GM10266 (cell line): ENCODE measurements around the gene SLC35G2.

Source experiments
- DNase-seq: peaks from one replicate; pipeline ENCODE4 v3.0.0; 2012; ENCODE audit errors: extremely low spot score
- TF ChIP-seq, protein P1 (sequence below): IDR thresholded peaks from 2 replicates; pipeline ENCODE4 v1.5.1; 2012; ENCODE audit warnings: mild to moderate bottlenecking, low read depth; ENCODE audit not compliant: control insufficient read depth, insufficient read depth; ENCODE audit errors: missing control alignments

The SLC35G2 gene

DNA sequence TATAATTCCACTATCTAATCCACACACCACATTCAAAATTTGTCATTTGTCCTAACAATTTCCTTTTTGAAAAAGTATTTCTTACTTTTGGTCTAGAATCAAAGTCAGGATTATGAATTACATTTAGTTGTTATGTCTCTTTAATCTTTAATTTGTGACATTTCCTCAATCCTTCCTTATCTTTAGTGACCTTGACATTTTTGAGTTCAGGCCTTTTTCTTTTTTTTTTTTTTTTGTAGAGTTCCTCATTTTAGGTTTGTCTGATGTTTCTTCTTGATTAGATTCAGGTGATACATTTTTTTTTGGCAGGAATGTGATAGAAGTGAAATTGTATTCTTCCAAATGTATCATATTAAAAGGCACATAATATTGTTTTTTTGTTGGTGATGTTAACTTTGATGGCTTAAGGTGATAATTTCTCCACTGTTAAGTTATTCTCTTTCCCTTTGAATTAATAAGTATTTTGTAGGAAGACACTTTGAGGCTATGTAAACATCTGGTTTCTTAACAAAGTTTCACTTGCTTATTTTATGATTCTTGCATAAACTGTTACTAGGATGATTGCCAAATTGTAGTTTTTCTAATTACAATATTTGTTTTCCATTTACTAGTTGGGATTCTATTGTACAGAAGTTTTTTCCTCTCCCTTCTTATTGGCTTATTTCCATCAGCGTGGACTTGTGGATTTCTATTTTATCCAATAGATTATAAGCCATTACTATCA lies 16.3 kb downstream of the SLC35G2 start:
- DNase-seq: no peak
- TF ChIP-seq, protein P1, sequence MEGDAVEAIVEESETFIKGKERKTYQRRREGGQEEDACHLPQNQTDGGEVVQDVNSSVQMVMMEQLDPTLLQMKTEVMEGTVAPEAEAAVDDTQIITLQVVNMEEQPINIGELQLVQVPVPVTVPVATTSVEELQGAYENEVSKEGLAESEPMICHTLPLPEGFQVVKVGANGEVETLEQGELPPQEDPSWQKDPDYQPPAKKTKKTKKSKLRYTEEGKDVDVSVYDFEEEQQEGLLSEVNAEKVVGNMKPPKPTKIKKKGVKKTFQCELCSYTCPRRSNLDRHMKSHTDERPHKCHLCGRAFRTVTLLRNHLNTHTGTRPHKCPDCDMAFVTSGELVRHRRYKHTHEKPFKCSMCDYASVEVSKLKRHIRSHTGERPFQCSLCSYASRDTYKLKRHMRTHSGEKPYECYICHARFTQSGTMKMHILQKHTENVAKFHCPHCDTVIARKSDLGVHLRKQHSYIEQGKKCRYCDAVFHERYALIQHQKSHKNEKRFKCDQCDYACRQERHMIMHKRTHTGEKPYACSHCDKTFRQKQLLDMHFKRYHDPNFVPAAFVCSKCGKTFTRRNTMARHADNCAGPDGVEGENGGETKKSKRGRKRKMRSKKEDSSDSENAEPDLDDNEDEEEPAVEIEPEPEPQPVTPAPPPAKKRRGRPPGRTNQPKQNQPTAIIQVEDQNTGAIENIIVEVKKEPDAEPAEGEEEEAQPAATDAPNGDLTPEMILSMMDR: no peak

DNA sequence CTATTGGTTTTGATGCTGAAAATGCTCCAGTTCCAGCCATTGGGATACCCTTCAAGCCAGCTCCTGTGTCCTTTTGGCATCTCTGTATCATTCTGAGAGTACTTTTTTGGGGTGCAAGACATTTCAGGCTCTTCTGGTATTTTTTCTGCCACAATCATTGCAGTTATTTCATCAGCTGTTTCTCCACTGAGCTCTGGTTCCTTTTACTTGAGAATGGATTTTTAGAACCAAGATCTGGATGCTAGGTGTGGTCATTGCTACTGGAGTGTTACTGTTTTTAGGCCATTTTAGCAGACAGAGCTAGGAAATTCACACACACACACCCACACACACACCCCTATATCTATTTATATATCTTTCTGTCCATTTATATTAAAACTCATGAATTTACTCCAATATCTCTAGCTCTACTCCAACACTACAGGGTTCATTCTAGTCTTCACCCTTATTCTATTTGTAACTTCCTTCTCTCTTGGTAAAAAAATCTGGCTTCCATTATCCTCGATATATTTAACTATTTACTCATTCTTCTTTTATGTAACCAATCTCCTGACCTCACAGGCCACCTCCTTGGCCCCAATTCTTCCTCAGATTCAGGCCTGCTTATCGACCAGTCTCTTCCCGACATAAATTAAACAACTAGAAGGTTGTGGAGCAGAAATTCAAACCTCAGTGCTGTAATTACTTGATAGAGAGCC lies 17.0 kb downstream of the SLC35G2 start:
- TF ChIP-seq, protein P1: no peak
- no peak for DNase-seq

DNA sequence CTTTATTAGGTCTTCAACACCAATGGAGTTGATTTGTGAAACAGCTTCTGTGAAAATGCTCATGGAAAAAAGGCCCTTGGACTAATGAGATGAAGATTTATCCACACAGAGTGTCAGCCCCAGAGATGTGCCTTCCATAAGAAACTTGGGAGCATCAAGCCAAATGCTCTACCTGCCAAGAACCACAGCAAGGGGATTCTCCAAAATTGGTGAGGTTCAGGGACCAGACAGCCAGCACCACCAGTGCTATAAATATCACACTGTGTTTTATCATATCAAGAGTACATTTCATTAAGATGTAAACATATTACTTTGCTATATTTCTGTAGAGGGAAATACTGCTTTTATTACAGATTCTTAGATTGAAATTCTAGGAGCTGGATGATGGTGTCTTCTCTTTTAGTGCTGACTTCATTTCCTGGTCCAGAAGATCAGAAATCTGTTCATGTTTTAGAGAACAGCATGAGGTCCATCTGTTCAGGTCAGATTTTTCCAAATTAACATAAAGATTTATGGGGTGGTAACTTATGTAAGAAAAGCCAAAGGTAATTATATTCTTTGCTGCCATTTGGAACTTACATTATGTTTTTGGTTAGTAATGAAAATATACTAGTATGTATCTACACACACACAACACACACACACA lies 17.7 kb downstream of the SLC35G2 start:
- DNase-seq: no peak
- TF ChIP-seq, protein P1: no peak

DNA sequence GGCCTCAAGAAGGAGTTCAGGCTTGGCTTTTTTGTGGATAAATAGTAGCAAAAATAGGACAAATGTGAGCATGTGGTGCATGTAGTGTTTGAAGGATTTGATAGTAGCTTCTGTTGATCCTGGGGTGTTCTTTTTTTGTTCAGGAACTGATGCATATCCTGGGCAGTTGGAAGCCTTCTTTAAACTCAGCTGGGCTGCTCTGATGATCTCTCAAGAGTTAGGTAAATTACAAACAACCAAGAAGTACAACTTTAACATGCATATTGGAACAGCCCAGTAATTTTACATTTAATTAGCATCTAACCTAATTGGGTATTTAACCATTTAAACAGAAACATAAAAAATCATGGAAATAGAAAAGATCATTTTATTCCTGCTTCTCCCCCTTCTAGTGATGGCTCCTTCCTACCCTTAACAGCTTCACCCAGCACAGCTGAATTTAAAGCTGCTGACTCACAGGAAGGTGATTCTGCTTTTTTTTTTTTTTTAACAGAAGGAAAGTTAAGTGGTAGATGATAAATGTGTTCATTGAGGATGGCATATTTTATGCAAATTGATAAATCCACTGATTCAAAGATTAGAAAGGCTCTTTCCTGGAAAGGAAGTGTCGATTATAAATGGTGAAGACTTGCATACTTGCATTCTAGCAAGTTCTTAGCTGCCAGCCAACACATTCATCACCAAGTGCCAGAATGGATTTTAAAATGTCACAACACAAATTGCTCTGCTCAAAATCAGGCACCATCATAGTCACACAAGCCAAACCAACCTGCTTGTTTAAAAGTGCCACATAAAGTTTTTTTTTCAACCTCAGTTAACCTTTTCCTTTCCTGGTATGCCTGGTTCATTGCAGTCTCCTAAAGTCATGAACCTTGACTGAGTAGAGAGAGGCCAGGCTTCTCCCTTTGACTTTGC lies 20.0 kb downstream of the SLC35G2 start:
- no peak for DNase-seq
- TF ChIP-seq, protein P1: no peak

DNA sequence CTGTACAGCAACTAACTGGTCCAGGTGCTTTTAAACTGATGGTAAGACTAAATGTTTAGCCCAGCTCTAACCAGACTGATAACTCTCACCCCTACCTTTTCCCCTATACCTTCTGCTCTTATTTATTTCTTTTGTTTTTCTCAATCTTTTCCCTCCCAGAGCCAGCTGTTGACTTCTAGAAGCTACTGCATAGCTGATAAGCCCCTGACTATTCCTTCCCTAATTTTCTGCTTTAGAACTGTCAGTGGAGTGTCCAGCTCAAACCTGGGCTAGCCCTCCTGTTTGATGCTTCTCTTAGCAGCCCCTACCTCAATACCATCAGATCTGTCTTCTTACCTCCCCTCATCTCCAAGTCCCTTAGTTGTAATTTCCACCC lies 20.6 kb downstream of the SLC35G2 start:
- TF ChIP-seq, protein P1: no peak

DNA sequence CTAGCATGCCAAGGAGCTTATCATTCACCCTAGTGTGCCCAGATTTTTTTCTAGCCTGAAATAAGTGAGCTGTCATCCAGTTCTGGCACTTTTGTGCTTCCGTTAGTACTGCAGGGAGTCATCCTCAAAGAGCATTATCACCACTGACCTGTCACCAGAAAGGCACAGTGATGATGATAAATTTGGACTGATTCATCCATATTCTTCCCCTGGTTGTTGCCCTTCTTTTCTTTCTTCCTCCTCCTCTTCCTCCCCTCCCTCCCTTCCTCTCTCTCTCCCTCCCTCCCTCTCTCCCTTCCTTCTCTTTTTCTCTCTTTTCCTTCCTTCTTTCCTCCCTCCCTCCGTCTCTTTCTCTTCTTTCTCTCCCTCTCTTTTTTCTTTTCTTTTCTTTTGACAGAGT lies 21.3 kb downstream of the SLC35G2 start:
- TF ChIP-seq, protein P1: no peak
- DNase-seq: no peak

More for the DNA sequence above, 20.6 kb downstream of the SLC35G2 start:
- no peak for DNase-seq
